ENCODE results near the gene PITPNB. TPM values are rescaled to one million over a fixed set of nuclear protein-coding genes. Genes with fewer than 3 reads are reported as not detected.

Gene PITPNB
- total and polyA plus RNA-seq, 2 donors from 2014 or later, result 23.7 to 72.0 TPM

DNA sequence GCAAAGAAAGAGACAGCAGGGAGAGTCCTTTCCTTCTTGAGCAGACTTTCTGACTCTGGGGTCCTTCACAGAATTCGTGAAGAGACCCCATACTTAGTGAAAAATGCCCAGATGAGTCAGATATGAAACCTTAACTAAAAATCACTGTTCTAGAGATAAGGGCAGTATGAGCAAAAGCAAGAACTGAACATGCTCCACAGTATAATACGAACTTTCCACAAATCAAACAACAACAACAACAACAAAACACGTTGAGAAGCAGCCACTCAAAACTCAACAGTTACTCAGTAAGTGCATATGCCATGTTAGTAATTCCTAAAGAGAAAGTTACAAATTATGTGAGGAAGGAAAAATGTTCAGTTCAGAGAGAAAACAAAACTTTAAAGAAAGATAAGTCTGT, 44.3 kb downstream of the PITPNB start:
- H3K9ac ChIP-seq (ENCODE audit: low read length in 3 of 3), result no peak overlapping the region
- no peaks in the 10 kb centered on the region for H3K27me3 ChIP-seq (ENCODE audit: control insufficient read depth, insufficient read depth, low read length)
- no peak overlapping the region for H3K27ac ChIP-seq (ENCODE audit: low read depth in 2 of 2, low read length in 2 of 2)
- FAIRE-seq (no peak), DNase-seq (no peak)
- TF ChIP-seq, protein P1, sequence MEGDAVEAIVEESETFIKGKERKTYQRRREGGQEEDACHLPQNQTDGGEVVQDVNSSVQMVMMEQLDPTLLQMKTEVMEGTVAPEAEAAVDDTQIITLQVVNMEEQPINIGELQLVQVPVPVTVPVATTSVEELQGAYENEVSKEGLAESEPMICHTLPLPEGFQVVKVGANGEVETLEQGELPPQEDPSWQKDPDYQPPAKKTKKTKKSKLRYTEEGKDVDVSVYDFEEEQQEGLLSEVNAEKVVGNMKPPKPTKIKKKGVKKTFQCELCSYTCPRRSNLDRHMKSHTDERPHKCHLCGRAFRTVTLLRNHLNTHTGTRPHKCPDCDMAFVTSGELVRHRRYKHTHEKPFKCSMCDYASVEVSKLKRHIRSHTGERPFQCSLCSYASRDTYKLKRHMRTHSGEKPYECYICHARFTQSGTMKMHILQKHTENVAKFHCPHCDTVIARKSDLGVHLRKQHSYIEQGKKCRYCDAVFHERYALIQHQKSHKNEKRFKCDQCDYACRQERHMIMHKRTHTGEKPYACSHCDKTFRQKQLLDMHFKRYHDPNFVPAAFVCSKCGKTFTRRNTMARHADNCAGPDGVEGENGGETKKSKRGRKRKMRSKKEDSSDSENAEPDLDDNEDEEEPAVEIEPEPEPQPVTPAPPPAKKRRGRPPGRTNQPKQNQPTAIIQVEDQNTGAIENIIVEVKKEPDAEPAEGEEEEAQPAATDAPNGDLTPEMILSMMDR (IDR thresholded peaks at IDR 0.05; ENCODE audit: borderline replicate concordance, extremely low read depth, insufficient read depth), result no peak
- peaks cover 0 to 6% (median 4%) of the 10 kb centered on the region in 3 donors for H3K4me1 ChIP-seq (ENCODE audit: control insufficient read depth in 2 of 3, insufficient read depth in 2 of 3, low read depth in 1 of 3, low read length in 3 of 3)
- H3K9me3 ChIP-seq (ENCODE audit: control insufficient read depth in 2 of 3, insufficient read depth in 1 of 3, low read length in 3 of 3), result no peaks in the 10 kb centered on the region
- H3K4me3 ChIP-seq (ENCODE audit: low read length in 3 of 3), result no peak overlapping the region
- peaks cover 0 to 4% (median 2%) of the 10 kb centered on the region in 3 donors for H3K36me3 ChIP-seq (ENCODE audit: control insufficient read depth in 2 of 3, insufficient read depth in 3 of 3, low read length in 3 of 3)
- intact Hi-C loops (cut with DNase I), result no loop called here

DNA sequence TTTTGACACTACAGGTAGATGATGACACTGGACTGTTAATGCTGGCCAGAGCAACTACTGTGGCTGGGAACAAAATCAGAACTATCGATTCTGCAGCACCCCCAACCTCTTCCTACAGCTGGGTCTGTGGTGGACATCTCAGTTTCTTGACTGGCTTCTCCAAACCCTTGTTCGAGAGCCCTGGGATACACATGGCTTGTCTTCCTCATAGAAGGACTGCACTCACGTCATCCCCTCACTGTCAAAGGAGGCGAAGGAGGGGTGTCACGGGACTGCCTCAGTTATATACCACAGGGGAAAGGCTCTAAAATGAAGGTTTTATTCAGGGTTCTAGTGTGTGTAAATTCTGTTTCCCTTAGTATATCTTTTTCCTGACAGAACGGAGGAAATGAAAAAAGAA, 44.9 kb downstream of the PITPNB start:
- Histone ChIP-seq H3K4me1 (ENCODE audit: control insufficient read depth in 2 of 3, insufficient read depth in 2 of 3, low read depth in 1 of 3, low read length in 3 of 3) (peaks cover 0 to 6% (median 6%) of the 10 kb centered on the region in 3 donors), H3K27me3 (ENCODE audit: control insufficient read depth, insufficient read depth, low read length) (no peaks in the 10 kb centered on the region), H3K27ac (ENCODE audit: low read depth in 2 of 2, low read length in 2 of 2) (no peak overlapping the region), H3K36me3 (ENCODE audit: control insufficient read depth in 2 of 3, insufficient read depth in 3 of 3, low read length in 3 of 3) (peaks cover 0 to 4% (median 2%) of the 10 kb centered on the region in 3 donors), H3K9me3 (ENCODE audit: control insufficient read depth in 2 of 3, insufficient read depth in 1 of 3, low read length in 3 of 3) (no peaks in the 10 kb centered on the region), H3K4me3 (ENCODE audit: low read length in 3 of 3) (no peak overlapping the region), H3K9ac (ENCODE audit: low read length in 3 of 3) (no peak overlapping the region)
- intact Hi-C loops (cut with DNase I), result no loop called here
- TF ChIP-seq, protein P1 (IDR thresholded peaks at IDR 0.05; ENCODE audit: borderline replicate concordance, extremely low read depth, insufficient read depth), result no peak
- DNase-seq, result no peak
- FAIRE-seq, result no peak

DNA sequence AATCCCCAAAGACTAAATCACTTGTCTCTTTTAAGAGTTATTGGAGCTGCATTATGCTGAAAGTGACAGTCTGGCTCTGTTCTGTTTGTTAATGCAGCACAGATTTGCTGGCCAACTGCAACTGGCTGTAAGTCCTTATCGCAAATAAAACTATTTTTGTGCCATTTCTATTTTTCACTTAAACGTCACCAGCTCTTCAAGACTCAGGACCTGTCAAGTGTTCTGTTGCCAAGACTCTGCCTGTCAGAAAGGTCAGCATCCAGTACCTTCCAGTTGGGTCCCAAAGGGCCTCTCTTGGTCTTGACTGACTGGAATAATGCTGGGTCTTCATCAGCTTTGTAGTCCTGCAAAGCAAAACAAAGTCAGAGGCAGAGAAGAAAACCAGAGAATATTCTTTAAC, 45.6 kb downstream of the PITPNB start:
- no peak for DNase-seq
- Histone ChIP-seq H3K4me3 (ENCODE audit: low read length in 3 of 3) (no peak overlapping the region), H3K9me3 (ENCODE audit: control insufficient read depth in 2 of 3, insufficient read depth in 1 of 3, low read length in 3 of 3) (no peaks in the 10 kb centered on the region), H3K36me3 (ENCODE audit: control insufficient read depth in 2 of 3, insufficient read depth in 3 of 3, low read length in 3 of 3) (peaks cover 0 to 4% (median 2%) of the 10 kb centered on the region in 3 donors), H3K9ac (ENCODE audit: low read length in 3 of 3) (no peak overlapping the region), H3K4me1 (ENCODE audit: control insufficient read depth in 2 of 3, insufficient read depth in 2 of 3, low read depth in 1 of 3, low read length in 3 of 3) (peaks cover 0 to 6% (median 6%) of the 10 kb centered on the region in 3 donors), H3K27me3 (ENCODE audit: control insufficient read depth, insufficient read depth, low read length) (no peaks in the 10 kb centered on the region), H3K27ac (ENCODE audit: low read depth in 2 of 2, low read length in 2 of 2) (no peak overlapping the region)
- FAIRE-seq, result no peak
- intact Hi-C loops (cut with DNase I), result no loop called here
- TF ChIP-seq, protein P1 (IDR thresholded peaks at IDR 0.05; ENCODE audit: borderline replicate concordance, extremely low read depth, insufficient read depth), result no peak

DNA sequence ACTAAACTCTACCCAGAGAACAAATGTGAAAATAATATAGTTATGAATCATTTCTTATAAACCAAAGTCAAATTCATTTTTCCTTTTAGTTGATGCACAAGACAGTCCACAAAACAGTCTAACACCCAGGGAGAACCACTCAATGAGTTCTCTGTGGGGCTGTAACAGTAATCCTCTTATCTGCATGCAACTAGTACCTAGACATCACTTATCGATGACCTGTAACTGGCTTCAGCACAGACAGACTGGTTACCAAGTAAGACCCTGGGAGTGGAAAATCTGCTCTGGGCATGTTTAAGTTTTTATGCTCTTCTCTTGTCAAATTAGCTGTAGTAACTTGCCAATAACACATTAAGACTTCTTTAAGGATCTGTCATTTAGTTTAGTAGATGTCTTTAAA, 46.6 kb downstream of the PITPNB start:
- H3K27me3 ChIP-seq (ENCODE audit: control insufficient read depth, insufficient read depth, low read length), result no peaks in the 10 kb centered on the region
- H3K36me3 ChIP-seq (ENCODE audit: control insufficient read depth in 2 of 3, insufficient read depth in 3 of 3, low read length in 3 of 3), result peaks cover 0 to 4% (median 2%) of the 10 kb centered on the region in 3 donors
- H3K9ac ChIP-seq (ENCODE audit: low read length in 3 of 3), result no peak overlapping the region
- no peak overlapping the region for H3K27ac ChIP-seq (ENCODE audit: low read depth in 2 of 2, low read length in 2 of 2)
- TF ChIP-seq, protein P1 (IDR thresholded peaks at IDR 0.05; ENCODE audit: borderline replicate concordance, extremely low read depth, insufficient read depth), result no peak
- peaks cover 4 to 15% (median 12%) of the 10 kb centered on the region in 3 donors for H3K4me1 ChIP-seq (ENCODE audit: control insufficient read depth in 2 of 3, insufficient read depth in 2 of 3, low read depth in 1 of 3, low read length in 3 of 3)
- no peaks in the 10 kb centered on the region for H3K9me3 ChIP-seq (ENCODE audit: control insufficient read depth in 2 of 3, insufficient read depth in 1 of 3, low read length in 3 of 3)
- DNase-seq (no peak), FAIRE-seq (no peak)
- intact Hi-C loops (cut with DNase I), result no loop called here
- no peak overlapping the region for H3K4me3 ChIP-seq (ENCODE audit: low read length in 3 of 3)

Measured in kidney (tissue), 14 donors.